Fibroblast of skin of right biceps (primary cell): ENCODE data around the gene AKAP12.
A peak's percentile ranks its signal among the peaks of the same experiment; 100 is the strongest.

Source experiments
- DNase-seq: peaks from one replicate; pipeline ENCODE4 v3.0.0-alpha.2; 2013

The AKAP12 gene

GRCh38 chr6:151284548-151285017, 44.8 kb downstream of the AKAP12 start:
- DNase-seq: peak; percentile 54

- DNase-seq: peak; percentile 85
Measured at GRCh38 chr6:151285122-151285521, 45.4 kb downstream of the AKAP12 start.

GRCh38 chr6:151286214-151286613, 46.4 kb downstream of the AKAP12 start:
- DNase-seq: no peak

GRCh38 chr6:151288712-151289398, 49.1 kb downstream of the AKAP12 start:
- DNase-seq: no peak

- no peak for DNase-seq
Measured at GRCh38 chr6:151289399-151290007, 49.7 kb downstream of the AKAP12 start.

GRCh38 chr6:151290877-151291721, 51.3 kb downstream of the AKAP12 start:
- DNase-seq: peak; percentile 86

GRCh38 chr6:151291722-151292059, 51.9 kb downstream of the AKAP12 start:
- no peak for DNase-seq

GRCh38 chr6:151292974-151293687, 53.4 kb downstream of the AKAP12 start:
- peak; percentile 40 for DNase-seq

- DNase-seq: no peak
Measured at GRCh38 chr6:151293688-151294016, 53.9 kb downstream of the AKAP12 start.

GRCh38 chr6:151294561-151295101, 54.9 kb downstream of the AKAP12 start:
- DNase-seq: peak; percentile 75

- no peak for DNase-seq
Measured at GRCh38 chr6:151297886-151298285, 58.1 kb downstream of the AKAP12 start.

- no peak for DNase-seq
Measured at GRCh38 chr6:151299011-151299410, 59.2 kb downstream of the AKAP12 start.

- DNase-seq: no peak
Measured at GRCh38 chr6:151300267-151300991, 60.7 kb downstream of the AKAP12 start.

- DNase-seq: no peak
Measured at GRCh38 chr6:151301547-151301946, 61.8 kb downstream of the AKAP12 start.

- no peak for DNase-seq
Measured at GRCh38 chr6:151303231-151303630, 63.5 kb downstream of the AKAP12 start.

- DNase-seq: no peak
Measured at GRCh38 chr6:151306269-151306783, 66.6 kb downstream of the AKAP12 start.

GRCh38 chr6:151307501-151307900, 67.7 kb downstream of the AKAP12 start:
- no peak for DNase-seq

- DNase-seq: no peak
Measured at GRCh38 chr6:151309619-151310018, 69.9 kb downstream of the AKAP12 start.

GRCh38 chr6:151310279-151310678, 70.5 kb downstream of the AKAP12 start:
- DNase-seq: no peak

GRCh38 chr6:151310852-151311767, 71.3 kb downstream of the AKAP12 start:
- no peak for DNase-seq

- DNase-seq: no peak
Measured at GRCh38 chr6:151313066-151313491, 73.3 kb downstream of the AKAP12 start.
